Islet of Langerhans (tissue), 1 donor: ENCODE data around the gene TTLL12.

Experiments
- FAIRE-seq: peaks from one replicate; lab custom pipeline; 2011; peaks lifted over from hg19 to GRCh38; lab: Jason Lieb, UNC

Gene TTLL12

GRCh38 chr22:43199541-43199940, 12.6 kb upstream of the TTLL12 start:
- FAIRE-seq = no peak

GRCh38 chr22:43198936-43199335, 12.0 kb upstream of the TTLL12 start:
- FAIRE-seq = no peak

- no peak for FAIRE-seq
Measured at GRCh38 chr22:43198126-43198525, 11.2 kb upstream of the TTLL12 start.

DNA sequence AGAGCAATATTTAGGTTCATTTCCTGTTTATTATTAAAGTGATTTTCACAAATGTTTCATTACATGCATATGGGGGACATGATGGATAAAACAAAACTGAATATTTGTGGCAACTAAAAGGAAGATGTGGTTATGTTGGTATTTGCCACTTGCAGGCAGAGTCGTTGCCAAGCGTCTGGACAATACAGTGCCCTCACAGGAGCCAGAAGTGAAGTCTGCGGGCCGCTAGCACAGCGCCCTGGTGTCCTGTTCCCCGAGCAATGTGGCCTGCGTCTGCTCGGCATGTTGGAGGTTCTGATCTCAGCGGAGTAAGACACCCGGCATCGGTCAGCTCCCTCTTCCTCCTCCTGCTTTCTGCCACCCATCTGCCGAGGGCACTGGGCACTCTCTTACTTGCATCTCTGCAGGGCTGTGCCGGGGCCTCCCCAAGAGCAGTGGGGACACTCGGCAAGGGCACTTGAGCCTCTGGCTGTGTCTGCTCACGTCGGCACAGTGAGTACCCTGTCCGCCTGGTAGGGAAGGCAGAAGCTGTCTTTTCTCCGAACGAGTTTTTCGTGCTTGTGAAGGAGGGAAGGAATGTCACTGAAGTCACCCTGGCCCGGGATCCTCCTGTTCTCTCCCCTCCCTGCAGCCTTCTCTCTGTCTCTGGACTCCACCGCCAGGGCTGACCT, 10.5 kb upstream of the TTLL12 start:
- no peak for FAIRE-seq

DNA sequence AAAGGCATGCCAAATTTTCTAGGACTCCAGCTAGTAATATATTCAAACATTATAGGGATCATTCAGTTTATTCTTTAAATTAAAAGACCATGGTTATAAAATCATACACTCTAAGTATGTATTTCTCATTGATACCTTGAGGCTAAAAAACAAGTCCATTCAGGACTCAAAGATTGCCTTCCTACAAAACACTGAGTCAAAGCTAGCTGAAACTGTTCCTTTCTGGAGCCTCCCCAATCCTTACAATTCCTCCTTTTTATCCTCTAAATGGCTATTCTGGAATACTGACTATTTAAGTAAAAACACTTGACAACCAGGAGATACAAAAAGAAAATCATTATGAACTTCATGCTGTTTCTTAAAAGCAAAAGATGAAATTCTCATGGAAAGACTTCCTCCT, 4.9 kb upstream of the TTLL12 start:
- no peak for FAIRE-seq

GRCh38 chr22:43188829-43189545, 2.1 kb upstream of the TTLL12 start:
- no peak for FAIRE-seq

GRCh38 chr22:43187171-43188099, 501 bp upstream of the TTLL12 start:
- no peak for FAIRE-seq

DNA sequence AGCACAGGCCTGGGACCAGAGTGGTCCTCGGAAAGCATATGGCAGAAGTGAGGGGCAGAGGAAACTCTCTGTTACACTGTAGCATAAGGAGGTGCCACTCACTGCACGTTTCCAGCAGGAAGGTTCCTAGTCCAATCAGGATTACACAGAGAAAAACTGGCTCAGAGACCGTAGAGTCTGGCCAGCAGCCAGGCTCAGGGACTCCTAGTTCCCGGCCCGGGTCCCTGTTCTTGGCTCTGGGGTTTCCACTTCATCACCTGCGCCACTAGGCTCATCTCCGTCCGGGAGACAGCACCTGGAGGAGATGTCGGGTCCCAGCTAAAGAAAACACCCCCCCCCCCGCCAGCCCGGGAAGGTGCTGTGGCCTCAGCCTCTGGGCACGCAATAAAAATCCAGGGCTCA, 1.1 kb downstream of the TTLL12 start:
- FAIRE-seq = no peak

GRCh38 chr22:43183496-43184277, 3.2 kb downstream of the TTLL12 start:
- no peak for FAIRE-seq

GRCh38 chr22:43182726-43183125, 4.2 kb downstream of the TTLL12 start:
- no peak for FAIRE-seq

DNA sequence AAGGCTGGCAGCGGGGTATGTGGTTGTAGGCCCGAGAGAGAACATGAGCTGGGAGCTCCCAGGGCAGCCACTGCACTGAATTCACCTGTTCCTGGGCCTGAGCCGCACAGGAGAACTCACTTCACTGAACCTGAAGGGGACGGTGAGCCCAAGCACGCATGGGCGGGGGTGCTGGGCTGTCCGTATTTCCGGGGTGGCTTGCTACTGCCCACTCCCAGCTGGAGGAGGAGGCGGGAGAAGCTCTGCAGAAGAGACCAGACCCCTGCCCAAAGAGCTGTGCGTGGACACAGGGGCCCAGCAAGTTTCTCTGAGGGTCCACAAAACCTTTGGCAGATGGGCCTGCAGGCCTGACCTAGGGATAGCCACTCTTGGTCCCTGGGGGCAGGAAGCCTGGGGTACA, 4.8 kb downstream of the TTLL12 start:
- no peak for FAIRE-seq

DNA sequence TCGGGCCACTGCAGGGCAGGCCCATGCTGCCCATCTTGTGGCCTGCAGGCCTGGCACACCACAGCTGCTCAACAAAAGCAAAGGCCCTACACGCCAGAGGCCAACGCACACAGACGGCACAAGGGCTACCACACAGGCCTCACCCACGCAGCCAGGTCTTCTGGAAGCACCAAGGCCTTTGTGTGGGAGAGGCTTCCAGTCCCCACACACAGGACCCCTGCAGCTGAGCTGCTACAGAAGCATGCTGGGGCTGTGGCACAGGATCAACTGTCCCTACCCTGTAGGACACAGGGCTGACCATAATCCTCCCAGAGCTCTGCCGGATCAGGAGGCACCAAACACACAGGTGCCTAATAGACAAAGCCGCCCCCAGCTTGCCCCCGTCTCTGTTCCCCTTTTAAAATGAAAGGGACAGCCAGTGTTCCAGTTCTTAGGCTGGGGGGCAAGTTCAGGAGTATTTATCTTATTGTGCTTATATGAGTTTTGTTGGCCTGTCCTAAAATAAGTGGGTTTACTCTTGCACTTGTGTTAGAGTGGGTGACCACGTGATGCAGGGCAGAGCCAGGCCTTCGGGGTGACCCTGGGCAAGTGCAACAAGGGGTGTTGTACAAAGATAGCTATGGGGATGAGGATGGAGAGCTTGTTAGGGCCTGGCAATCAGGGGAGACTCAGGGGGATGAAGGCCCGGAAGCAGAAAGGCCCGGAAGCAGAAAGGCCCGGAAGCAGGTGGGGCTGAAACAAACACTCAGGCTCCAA, 5.4 kb downstream of the TTLL12 start:
- no peak for FAIRE-seq

DNA sequence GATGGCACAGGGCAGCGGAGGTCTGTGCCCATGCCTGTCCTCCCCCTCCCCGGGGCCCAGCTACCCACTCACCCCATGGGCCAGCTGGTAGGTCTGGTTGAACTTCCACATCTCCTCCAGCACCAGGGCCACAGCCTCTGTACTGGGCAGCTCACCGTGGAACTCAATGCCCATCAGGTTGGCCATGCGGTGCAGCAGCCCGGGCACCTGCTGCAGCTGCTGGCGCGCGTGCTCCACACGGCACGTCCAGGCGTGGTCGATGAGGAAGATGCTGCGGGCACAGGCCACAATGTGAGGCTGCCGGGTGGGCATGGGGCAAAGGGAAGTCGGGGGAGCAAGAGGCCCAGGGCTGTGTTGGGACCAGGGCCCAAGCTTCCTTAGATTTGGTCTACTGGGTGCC, 6.3 kb downstream of the TTLL12 start:
- no peak for FAIRE-seq

DNA sequence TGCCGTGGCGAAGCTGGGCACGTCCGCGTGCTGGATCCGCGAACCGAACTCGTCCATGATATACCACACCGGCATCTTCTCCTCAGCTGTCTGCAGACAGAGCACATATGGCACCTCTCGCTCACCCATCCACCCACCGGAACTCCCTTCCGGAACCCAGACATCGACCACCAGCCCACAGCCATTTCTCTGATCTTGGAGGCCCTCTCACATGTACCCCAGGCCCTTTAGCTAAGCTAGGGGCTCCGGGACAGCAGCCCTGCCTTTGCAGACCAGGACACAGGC, 7.1 kb downstream of the TTLL12 start:
- FAIRE-seq = no peak

- FAIRE-seq = no peak
Measured at GRCh38 chr22:43179146-43179910, 7.6 kb downstream of the TTLL12 start.

- no peak for FAIRE-seq
Measured at GRCh38 chr22:43177479-43177878, 9.5 kb downstream of the TTLL12 start.

DNA sequence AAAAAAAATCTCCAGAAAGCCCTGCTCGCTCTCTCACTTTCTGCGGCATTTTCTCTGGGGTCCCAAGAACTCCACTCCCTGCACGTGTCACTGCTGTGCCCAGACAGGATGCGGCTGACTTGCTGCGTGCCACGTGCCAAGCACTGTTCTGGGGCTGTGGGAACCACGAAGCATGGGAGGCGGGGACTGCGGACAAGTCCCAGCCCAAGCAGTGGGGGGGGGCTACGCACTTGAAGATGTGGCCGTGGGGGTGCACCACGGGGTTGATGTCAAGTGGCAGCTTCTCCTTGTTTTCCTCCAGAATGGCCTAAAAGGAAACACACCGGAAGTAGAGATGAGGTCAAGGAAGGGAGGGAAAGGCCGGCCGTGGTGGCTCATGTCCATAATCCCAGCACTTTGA, 10.8 kb downstream of the TTLL12 start:
- no peak for FAIRE-seq

DNA sequence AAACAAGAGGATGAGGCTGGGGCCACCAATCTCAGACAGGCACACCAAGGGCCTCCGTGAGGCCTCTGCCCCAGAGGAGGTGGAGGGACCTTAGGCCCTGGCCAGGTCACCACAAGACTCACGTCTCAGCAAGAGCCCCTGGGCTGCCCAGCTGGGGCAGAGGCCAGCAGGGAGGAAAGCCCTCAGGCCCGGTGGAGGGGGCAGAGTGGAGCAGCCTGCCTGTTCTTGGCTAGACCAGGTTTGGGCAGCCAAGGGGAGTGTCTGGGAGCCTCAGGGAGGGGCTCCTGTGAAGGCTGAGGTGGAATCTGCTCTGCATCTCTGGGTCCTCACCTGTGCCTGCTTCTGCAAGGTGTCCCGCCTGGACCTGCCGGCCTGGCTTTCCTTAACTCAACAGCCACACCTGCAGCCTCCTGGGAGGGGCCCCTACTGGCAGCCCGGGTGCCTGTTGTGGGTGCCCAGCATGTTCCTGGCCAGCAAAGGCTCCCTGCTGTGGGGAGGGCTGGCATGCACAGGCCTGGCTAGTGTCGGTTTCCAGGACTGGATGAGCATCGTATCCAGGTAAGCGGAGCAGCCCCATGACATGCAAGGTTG, 11.9 kb downstream of the TTLL12 start:
- no peak for FAIRE-seq

- FAIRE-seq = no peak
Measured at GRCh38 chr22:43173976-43174720, 12.8 kb downstream of the TTLL12 start.

GRCh38 chr22:43173566-43173965, 13.4 kb downstream of the TTLL12 start:
- FAIRE-seq = no peak
